Activated T-helper 9 cell treated with anti-CD3 and anti-CD28 coated beads, Interleukin-2, amount 50 U/mL, for 16 hours (primary cell): ENCODE measurements around the gene AGFG1.

Experiments used
- DNase-seq: peaks from one replicate; pipeline ENCODE4 v3.0.0-alpha.2; 2020; ENCODE audit warnings: low read depth

Gene AGFG1

GRCh38 chr2:227461811-227462461 is 10.0 kb upstream of the AGFG1 start:
- DNase-seq, result no peak

- no peak for DNase-seq
Observed at GRCh38 chr2:227462462-227462951, 9.4 kb upstream of the AGFG1 start.

GRCh38 chr2:227462972-227463931 is 8.7 kb upstream of the AGFG1 start:
- no peak for DNase-seq

GRCh38 chr2:227464361-227464760 is 7.6 kb upstream of the AGFG1 start:
- no peak for DNase-seq

- DNase-seq, result no peak
Observed at GRCh38 chr2:227464851-227465250, 7.1 kb upstream of the AGFG1 start.

GRCh38 chr2:227466887-227467600 is 4.9 kb upstream of the AGFG1 start:
- no peak for DNase-seq

- no peak for DNase-seq
Observed at GRCh38 chr2:227471412-227471811, 544 bp upstream of the AGFG1 start.

GRCh38 chr2:227472265-227473121 is 537 bp downstream of the AGFG1 start:
- peak; percentile 37 for DNase-seq

- DNase-seq, result no peak
Observed at GRCh38 chr2:227473122-227473461, 1.1 kb downstream of the AGFG1 start.

- DNase-seq, result no peak
Observed at GRCh38 chr2:227473806-227474205, 1.9 kb downstream of the AGFG1 start.

- DNase-seq, result no peak
Observed at GRCh38 chr2:227474410-227474809, 2.5 kb downstream of the AGFG1 start.

GRCh38 chr2:227477291-227477690 is 5.3 kb downstream of the AGFG1 start:
- DNase-seq, result no peak

GRCh38 chr2:227479865-227480475 is 8.0 kb downstream of the AGFG1 start:
- DNase-seq, result no peak

GRCh38 chr2:227480528-227480927 is 8.6 kb downstream of the AGFG1 start:
- no peak for DNase-seq

- DNase-seq, result no peak
Observed at GRCh38 chr2:227482638-227483340, 10.8 kb downstream of the AGFG1 start.

GRCh38 chr2:227485429-227485828 is 13.5 kb downstream of the AGFG1 start:
- no peak for DNase-seq

GRCh38 chr2:227486688-227487087 is 14.7 kb downstream of the AGFG1 start:
- no peak for DNase-seq

GRCh38 chr2:227488045-227488444 is 16.1 kb downstream of the AGFG1 start:
- DNase-seq, result no peak

GRCh38 chr2:227491386-227491785 is 19.4 kb downstream of the AGFG1 start:
- no peak for DNase-seq

- no peak for DNase-seq
Observed at GRCh38 chr2:227493524-227493923, 21.6 kb downstream of the AGFG1 start.

GRCh38 chr2:227497158-227497557 is 25.2 kb downstream of the AGFG1 start:
- DNase-seq, result no peak
